ENCODE measurements around the gene DUSP16. TPM values are rescaled to one million over a fixed set of nuclear protein-coding genes. Genes with fewer than 3 reads are reported as not detected.

Gene DUSP16
- total RNA-seq, 2 donors from 2014 or later: 9.6 to 18.7 TPM

- Histone ChIP-seq H3K4me3 (no peak overlapping the region), H3K27ac (no peak overlapping the region), H3K4me1 (no peaks in the 10 kb centered on the region)
Measured at GRCh38 chr12:12453635-12454034, 109.0 kb downstream of the DUSP16 start.

GRCh38 chr12:12452326-12452902 lies 110.2 kb downstream of the DUSP16 start:
- no peaks in the 10 kb centered on the region for H3K4me1 ChIP-seq
- H3K9me3 ChIP-seq: no peaks in the 10 kb centered on the region
- no peak for TF ChIP-seq CTCF (IDR thresholded peaks at IDR 0.05)
- no peak for DNase-seq (ENCODE audit: low spot score)
- no peak overlapping the region for H3K4me3 ChIP-seq
- H3K27ac ChIP-seq: no peak overlapping the region
- no peaks in the 10 kb centered on the region for H3K27me3 ChIP-seq
- H3K36me3 ChIP-seq: no peaks in the 10 kb centered on the region

More at GRCh38 chr12:12453635-12454034, 109.0 kb downstream of the DUSP16 start:
- no peaks in the 10 kb centered on the region for H3K9me3 ChIP-seq
- no peaks in the 10 kb centered on the region for H3K27me3 ChIP-seq
- TF ChIP-seq CTCF (IDR thresholded peaks at IDR 0.05): no peak
- H3K36me3 ChIP-seq: no peaks in the 10 kb centered on the region
- no peak for DNase-seq (ENCODE audit: low spot score)

GRCh38 chr12:12451098-12451497 lies 111.6 kb downstream of the DUSP16 start:
- Histone ChIP-seq H3K4me3 (no peak overlapping the region), H3K4me1 (no peaks in the 10 kb centered on the region), H3K27me3 (no peaks in the 10 kb centered on the region), H3K36me3 (no peaks in the 10 kb centered on the region), H3K27ac (no peak overlapping the region), H3K9me3 (no peaks in the 10 kb centered on the region)
- TF ChIP-seq CTCF (IDR thresholded peaks at IDR 0.05): no peak
- no peak for DNase-seq (ENCODE audit: low spot score)

GRCh38 chr12:12450043-12450471 lies 112.6 kb downstream of the DUSP16 start:
- no peak for DNase-seq (ENCODE audit: low spot score)
- H3K27me3 ChIP-seq: no peaks in the 10 kb centered on the region
- H3K9me3 ChIP-seq: no peaks in the 10 kb centered on the region
- H3K36me3 ChIP-seq: no peaks in the 10 kb centered on the region
- TF ChIP-seq CTCF (IDR thresholded peaks at IDR 0.05): no peak
- no peak overlapping the region for H3K27ac ChIP-seq
- no peaks in the 10 kb centered on the region for H3K4me1 ChIP-seq
- no peak overlapping the region for H3K4me3 ChIP-seq

GRCh38 chr12:12449533-12450025 lies 113.1 kb downstream of the DUSP16 start:
- H3K9me3 ChIP-seq: no peaks in the 10 kb centered on the region
- no peak overlapping the region for H3K4me3 ChIP-seq
- TF ChIP-seq CTCF (IDR thresholded peaks at IDR 0.05): no peak
- no peak for DNase-seq (ENCODE audit: low spot score)
- no peaks in the 10 kb centered on the region for H3K36me3 ChIP-seq
- no peaks in the 10 kb centered on the region for H3K27me3 ChIP-seq
- H3K27ac ChIP-seq: no peak overlapping the region
- no peaks in the 10 kb centered on the region for H3K4me1 ChIP-seq

GRCh38 chr12:12447837-12448236 lies 114.8 kb downstream of the DUSP16 start:
- no peak for TF ChIP-seq CTCF (IDR thresholded peaks at IDR 0.05)

More at GRCh38 chr12:12447837-12448236, 114.8 kb downstream of the DUSP16 start:
- H3K4me3 ChIP-seq: no peak overlapping the region
- no peaks in the 10 kb centered on the region for H3K27me3 ChIP-seq
- H3K9me3 ChIP-seq: no peaks in the 10 kb centered on the region
- H3K27ac ChIP-seq: no peak overlapping the region
- H3K4me1 ChIP-seq: peaks cover 0 to 12% of the 10 kb centered on the region in 2 donors
- DNase-seq (ENCODE audit: low spot score): no peak
- no peaks in the 10 kb centered on the region for H3K36me3 ChIP-seq

Measured in right atrium auricular region (tissue), 2 donors.